K562 (cell line): ENCODE data around the gene POLR1A. TPM values are rescaled to one million over a fixed set of nuclear protein-coding genes. Genes with fewer than 3 reads are reported as not detected.

Experiments used
- ATAC-seq: fragments of 200-7000 bp; cut with Tn5 transposase; 3 replicates; pipeline ENCODE4 v1.9.1; 2020; ENCODE audit warnings: moderate library complexity
- BruUV-seq: library from RNA; stranded (reverse); fragments of 400-500 nt; replicated peaks from 2 replicates; lab custom pipeline; 2021; lab: Mats Ljungman, UMichigan
- CTCF ChIA-PET: fragments of 300-600 bp; formaldehyde crosslinking; extraction: SDS; loops from one replicate; lab custom pipeline; 2021; ENCODE audit warnings: low intra/inter-chr PET ratio; lab: Yijun Ruan, JAX
- POLR2A ChIA-PET: fragments of 300-600, 350-650 bp; sonication (Branson Sonifier 250); formaldehyde crosslinking; extraction: SDS; loops from one replicate; lab custom pipeline; 2021; ENCODE audit warnings: antibody characterized with exemption, inconsistent platforms; lab: Yijun Ruan, JAX
- DNase-seq, 4 experiments: peaks; one replicate each; pipeline versions ENCODE4 v3.0.0 to v3.0.0-alpha.2; 2011 to 2018; ENCODE audit warnings: low spot score in 3 of 4, mixed read lengths in 3 of 4; ENCODE audit errors: extremely low read depth in 1 of 4
- FAIRE-seq: peaks from 2 replicates; lab custom pipeline; 2011; peaks lifted over from hg19 to GRCh38; lab: Jason Lieb, UNC
- H2AFZ ChIP-seq: 2 replicates; pipeline ENCODE4 v1.6.0; 2011; ENCODE audit warnings: low read depth, low read length, control low read depth, inconsistent platforms
- H3K27ac ChIP-seq: fragments of 200-600 bp; 3 replicates; pipeline ENCODE4 v1.8.0; 2011; ENCODE audit warnings: low read depth, mild to moderate bottlenecking, control low read depth, inconsistent platforms, low read length, moderate library complexity, mixed read lengths; ENCODE audit errors: extremely low read depth
- H3K27me3 ChIP-seq, 2 experiments: fragments of 300-600 bp in 1 of 2; 2 replicates in 1 of 2; 3 replicates in 1 of 2; pipeline versions ENCODE4 v1.6.0 to v1.8.0; 2011; ENCODE audit warnings: inconsistent platforms in 2 of 2, low read length in 2 of 2, mild to moderate bottlenecking in 1 of 2, mixed read lengths in 1 of 2, moderate library complexity in 1 of 2; ENCODE audit not compliant: control insufficient read depth in 2 of 2, insufficient read depth in 2 of 2
- H3K36me3 ChIP-seq: fragments of 300-600 bp; 3 replicates; pipeline ENCODE4 v1.8.0; 2011; ENCODE audit warnings: mild to moderate bottlenecking, low read length, inconsistent platforms; ENCODE audit not compliant: control insufficient read depth, insufficient read depth
- H3K4me1 ChIP-seq, 2 experiments: fragments of 200-600 bp in 1 of 2; replicated peaks in 1 of 2; 2 replicates in 1 of 2; 3 replicates in 1 of 2; pipeline versions ENCODE4 v1.5.1 to v1.8.0; 2011; ENCODE audit warnings: inconsistent platforms in 2 of 2, low read length in 2 of 2, mild to moderate bottlenecking in 1 of 2, mixed read lengths in 1 of 2, moderate library complexity in 1 of 2; ENCODE audit not compliant: control insufficient read depth in 2 of 2, insufficient read depth in 2 of 2
- H3K4me2 ChIP-seq: 2 replicates; pipeline ENCODE4 v1.6.1; 2011; ENCODE audit warnings: low read length, control low read depth, inconsistent platforms, mixed read lengths; ENCODE audit not compliant: insufficient read depth
- H3K4me3 ChIP-seq: fragments of 200-600 bp; sonication (generic), shearing (Covaris generic); 2 replicates; pipeline ENCODE4 v1.5.1; 2016; ENCODE audit warnings: control low read depth, inconsistent platforms
- H3K79me2 ChIP-seq: fragments of 200-600 bp; 3 replicates; pipeline ENCODE4 v1.8.0; 2011; ENCODE audit warnings: low read length, inconsistent platforms; ENCODE audit not compliant: control insufficient read depth, insufficient read depth
- H3K9ac ChIP-seq, 2 experiments: 2 replicates each; pipeline versions ENCODE4 v1.6.0 to v1.6.1; 2011; ENCODE audit warnings: low read depth in 2 of 2, low read length in 2 of 2, control low read depth in 1 of 2, inconsistent platforms in 1 of 2, mild to moderate bottlenecking in 1 of 2, mixed read lengths in 1 of 2; ENCODE audit not compliant: insufficient read depth in 1 of 2
- H3K9me1 ChIP-seq: one replicate; pipeline ENCODE4 v1.6.0; 2011; ENCODE audit warnings: inconsistent platforms, mild to moderate bottlenecking, low read length, moderate library complexity; ENCODE audit not compliant: control insufficient read depth, insufficient read depth
- H3K9me3 ChIP-seq: replicated peaks from 2 replicates; pipeline ENCODE4 v1.5.1; 2011; ENCODE audit warnings: low read depth, low read length, inconsistent platforms; ENCODE audit not compliant: control insufficient read depth, insufficient read depth
- H4K20me1 ChIP-seq: replicated peaks from 2 replicates; pipeline ENCODE4 v1.6.1; 2011; ENCODE audit warnings: low read length, inconsistent platforms, mixed read lengths; ENCODE audit not compliant: control insufficient read depth, insufficient read depth
- ADNP ChIP-seq: fragments of 200-800 bp; sonication (Bioruptor generic); IDR thresholded peaks from 2 replicates; pipeline ENCODE4 v1.6.1; 2016; ENCODE audit warnings: missing genetic modification characterization, missing compliant biosample characterization
- CHD2 ChIP-seq: IDR thresholded peaks from 2 replicates; pipeline ENCODE4 v1.6.1; 2011; ENCODE audit warnings: low read depth, low read length
- GTF2A2 ChIP-seq: IDR thresholded peaks from 2 replicates; pipeline ENCODE4 v1.6.1; 2016; ENCODE audit warnings: mild to moderate bottlenecking, missing genetic modification characterization, missing compliant biosample characterization
- IRF2 ChIP-seq: sonication (generic); formaldehyde crosslinking; IDR thresholded peaks from 2 replicates; pipeline ENCODE4 v1.8.1; 2022; ENCODE audit warnings: mild to moderate bottlenecking, missing genetic modification reagents
- MAFK ChIP-seq: IDR thresholded peaks from 2 replicates; pipeline ENCODE4 v1.6.1; 2011; ENCODE audit warnings: low read length, improper control_type of control experiment
- MBD2 ChIP-seq: sonication (generic); IDR thresholded peaks from 2 replicates; pipeline ENCODE4 v1.6.1; 2016; ENCODE audit warnings: low read depth, borderline replicate concordance
- NFE2 ChIP-seq: IDR thresholded peaks from 2 replicates; pipeline ENCODE4 v1.6.1; 2014; ENCODE audit warnings: antibody characterized with exemption, low read depth
- PHF8 ChIP-seq: fragments of 200-600 bp; sonication (generic); IDR thresholded peaks from 2 replicates; pipeline ENCODE4 v1.6.1; 2012; ENCODE audit warnings: mixed run types, mild to moderate bottlenecking, inconsistent platforms, low read length, moderate library complexity, borderline replicate concordance
- POLR2G ChIP-seq: fragments of 200-400 bp; formaldehyde crosslinking; IDR thresholded peaks from 2 replicates; pipeline ENCODE4 v1.6.1; 2017; ENCODE audit warnings: low read depth, mild to moderate bottlenecking, antibody characterized with exemption, low read length, moderate library complexity
- SMARCA5 ChIP-seq: fragments of 450-650 bp; IDR thresholded peaks from 2 replicates; pipeline ENCODE4 v1.6.1; 2016
- SREBF2 ChIP-seq: sonication (generic); formaldehyde crosslinking; IDR thresholded peaks from 2 replicates; pipeline ENCODE4 v1.4.0; 2020; ENCODE audit warnings: mild to moderate bottlenecking, missing genetic modification reagents
- TARDBP ChIP-seq: fragments of 450-650 bp; IDR thresholded peaks from 2 replicates; pipeline ENCODE4 v1.6.1; 2016
- U2AF1 ChIP-seq: fragments of 200-400 bp; formaldehyde crosslinking; optimal IDR thresholded peaks from 2 replicates; pipeline ENCODE3; 2017; ENCODE audit warnings: mild to moderate bottlenecking, low read depth, low read length, moderate library complexity
- ZBTB7A ChIP-seq: IDR thresholded peaks from 2 replicates; pipeline ENCODE4 v1.6.1; 2011; ENCODE audit warnings: low read depth, mild to moderate bottlenecking, low read length, moderate library complexity, borderline replicate concordance; ENCODE audit not compliant: control insufficient read depth
- ZNF316 ChIP-seq: fragments of 450-650 bp; IDR thresholded peaks from 2 replicates; pipeline ENCODE4 v1.6.1; 2016
- WGBS: fragments of 100-300 bp; shearing (Covaris generic); methylation state at CpG from one replicate; pipeline ENCODE4 v1.1.6; 2016; ENCODE audit warnings: low coverage, mixed read lengths; ENCODE audit not compliant: insufficient coverage; ENCODE audit errors: missing lambda C conversion rate; 5-methylcytosine and 5-hydroxymethylcytosine counted together
- in situ Hi-C: fragments of 300-500 bp; cut with MboI; formaldehyde crosslinking; loops from 4 replicates; pipeline ENCODE4 v1.15.0; 2018; ENCODE audit warnings: inconsistent platforms, mixed read lengths
- intact Hi-C: fragments of 100-400 bp; cut with micrococcal nuclease; formaldehyde crosslinking; loops from 2 replicates; pipeline ENCODE4 v1.14.2; 2022
- polyA plus RNA-seq, 8 experiments: library from polyadenylated mRNA; depleted of rRNA in 4 of 8; stranded (reverse) in 5 of 8; unstranded in 3 of 8; fragments of >200 nt; fragmentation: Nextera tagmentation in 2 of 8; fragmentation: Illumina TruSeq in 1 of 8; extraction: Ambion mirVana in 2 of 8; extraction: Trizol in 1 of 8; gene quantifications; 2 replicates each; pipeline versions ENCODE4 v1.2.1 to v1.2.3, GENCODE V29; 2011 to 2014; ENCODE audit warnings: inconsistent platforms in 1 of 8, missing spikeins in 1 of 8
- total RNA-seq, 7 experiments: library from RNA; depleted of rRNA in 6 of 7; stranded (reverse); fragments of >200 nt in 6 of 7; fragmentation: Illumina TruSeq in 2 of 7; extraction: Trizol in 2 of 7; gene quantifications; 2 replicates each; pipeline versions ENCODE4 v1.2.1 to v1.2.3, GENCODE V29; 2011 to 2021; ENCODE audit warnings: low replicate concordance in 1 of 7
- TF ChIP-seq, protein P1 (sequence below): fragments of 450-650 bp; formaldehyde crosslinking; IDR thresholded peaks from 2 replicates; pipeline ENCODE4 v1.4.0; 2020; ENCODE audit warnings: mild to moderate bottlenecking, moderate library complexity
- TF ChIP-seq, protein P2 (sequence below), 2 experiments: fragments of 450-650 bp in 1 of 2; IDR thresholded peaks; 2 replicates each; pipeline ENCODE4 v1.6.1; 2011 to 2017; ENCODE audit warnings: low read depth in 2 of 2, antibody characterized with exemption in 1 of 2, borderline replicate concordance in 1 of 2, low read length in 1 of 2, mild to moderate bottlenecking in 1 of 2, mixed read lengths in 1 of 2; ENCODE audit not compliant: control insufficient read depth in 1 of 2
- TF ChIP-seq, protein P3 (sequence below): sonication (generic); formaldehyde crosslinking; IDR thresholded peaks from 2 replicates; pipeline ENCODE4 v1.8.1; 2023; ENCODE audit warnings: mild to moderate bottlenecking, missing genetic modification reagents, moderate library complexity

The POLR1A gene
- total and polyA plus RNA-seq, 9 of the 15 experiments (the other 6 are each of a cell fraction or from before 2014, with no cell fraction given) = 3.0 to 72.1 (median 21.8) TPM

DNA sequence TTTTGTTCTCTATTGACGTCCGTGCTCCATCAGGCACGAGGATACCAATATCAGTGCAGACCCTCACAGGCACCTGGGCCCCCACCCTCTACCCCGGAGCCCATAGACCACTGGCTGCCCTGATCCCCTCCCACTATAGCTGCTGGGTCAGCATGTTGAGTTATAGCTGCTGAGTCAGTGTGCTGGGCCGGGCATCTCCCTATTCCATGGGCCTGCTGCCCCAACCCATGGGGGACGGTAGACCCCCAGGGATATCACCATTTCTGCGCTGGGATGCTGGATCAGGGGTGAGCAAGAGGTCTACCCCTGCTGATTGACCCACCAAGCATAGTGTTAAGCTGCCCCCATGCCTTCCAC is 116.8 kb downstream of the POLR1A start:
- peak; percentile 40; the same call in 2 of the 3 replicates for ATAC-seq
- TF ChIP-seq SREBF2 (CRISPR knock-in tag) = no peak
- TF ChIP-seq NFE2 = peak; percentile 63
- no peak for TF ChIP-seq POLR2G
- no peak for TF ChIP-seq GTF2A2 (tag)
- TF ChIP-seq SMARCA5 = no peak
- no peak for TF ChIP-seq MBD2
- TF ChIP-seq, protein P1, sequence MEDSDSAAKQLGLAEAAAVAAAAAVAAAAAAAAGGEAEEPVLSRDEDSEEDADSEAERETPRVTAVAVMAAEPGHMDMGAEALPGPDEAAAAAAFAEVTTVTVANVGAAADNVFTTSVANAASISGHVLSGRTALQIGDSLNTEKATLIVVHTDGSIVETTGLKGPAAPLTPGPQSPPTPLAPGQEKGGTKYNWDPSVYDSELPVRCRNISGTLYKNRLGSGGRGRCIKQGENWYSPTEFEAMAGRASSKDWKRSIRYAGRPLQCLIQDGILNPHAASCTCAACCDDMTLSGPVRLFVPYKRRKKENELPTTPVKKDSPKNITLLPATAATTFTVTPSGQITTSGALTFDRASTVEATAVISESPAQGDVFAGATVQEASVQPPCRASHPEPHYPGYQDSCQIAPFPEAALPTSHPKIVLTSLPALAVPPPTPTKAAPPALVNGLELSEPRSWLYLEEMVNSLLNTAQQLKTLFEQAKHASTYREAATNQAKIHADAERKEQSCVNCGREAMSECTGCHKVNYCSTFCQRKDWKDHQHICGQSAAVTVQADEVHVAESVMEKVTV (CRISPR knock-in tag) = no peak
- no peak for TF ChIP-seq U2AF1
- TF ChIP-seq IRF2 = no peak
- no peak for TF ChIP-seq PHF8
- no peak for TF ChIP-seq CHD2
- TF ChIP-seq ZBTB7A = peak; percentile 58
- TF ChIP-seq, protein P2, sequence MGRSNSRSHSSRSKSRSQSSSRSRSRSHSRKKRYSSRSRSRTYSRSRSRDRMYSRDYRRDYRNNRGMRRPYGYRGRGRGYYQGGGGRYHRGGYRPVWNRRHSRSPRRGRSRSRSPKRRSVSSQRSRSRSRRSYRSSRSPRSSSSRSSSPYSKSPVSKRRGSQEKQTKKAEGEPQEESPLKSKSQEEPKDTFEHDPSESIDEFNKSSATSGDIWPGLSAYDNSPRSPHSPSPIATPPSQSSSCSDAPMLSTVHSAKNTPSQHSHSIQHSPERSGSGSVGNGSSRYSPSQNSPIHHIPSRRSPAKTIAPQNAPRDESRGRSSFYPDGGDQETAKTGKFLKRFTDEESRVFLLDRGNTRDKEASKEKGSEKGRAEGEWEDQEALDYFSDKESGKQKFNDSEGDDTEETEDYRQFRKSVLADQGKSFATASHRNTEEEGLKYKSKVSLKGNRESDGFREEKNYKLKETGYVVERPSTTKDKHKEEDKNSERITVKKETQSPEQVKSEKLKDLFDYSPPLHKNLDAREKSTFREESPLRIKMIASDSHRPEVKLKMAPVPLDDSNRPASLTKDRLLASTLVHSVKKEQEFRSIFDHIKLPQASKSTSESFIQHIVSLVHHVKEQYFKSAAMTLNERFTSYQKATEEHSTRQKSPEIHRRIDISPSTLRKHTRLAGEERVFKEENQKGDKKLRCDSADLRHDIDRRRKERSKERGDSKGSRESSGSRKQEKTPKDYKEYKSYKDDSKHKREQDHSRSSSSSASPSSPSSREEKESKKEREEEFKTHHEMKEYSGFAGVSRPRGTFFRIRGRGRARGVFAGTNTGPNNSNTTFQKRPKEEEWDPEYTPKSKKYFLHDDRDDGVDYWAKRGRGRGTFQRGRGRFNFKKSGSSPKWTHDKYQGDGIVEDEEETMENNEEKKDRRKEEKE (IDR thresholded peaks at IDR 0.05; ENCODE audit: borderline replicate concordance in 1 of 2, control insufficient read depth in 1 of 2, low read depth in 2 of 2, low read length in 1 of 2) = no peak
- peak; percentile 91 for TF ChIP-seq ZNF316
- TF ChIP-seq, protein P3, sequence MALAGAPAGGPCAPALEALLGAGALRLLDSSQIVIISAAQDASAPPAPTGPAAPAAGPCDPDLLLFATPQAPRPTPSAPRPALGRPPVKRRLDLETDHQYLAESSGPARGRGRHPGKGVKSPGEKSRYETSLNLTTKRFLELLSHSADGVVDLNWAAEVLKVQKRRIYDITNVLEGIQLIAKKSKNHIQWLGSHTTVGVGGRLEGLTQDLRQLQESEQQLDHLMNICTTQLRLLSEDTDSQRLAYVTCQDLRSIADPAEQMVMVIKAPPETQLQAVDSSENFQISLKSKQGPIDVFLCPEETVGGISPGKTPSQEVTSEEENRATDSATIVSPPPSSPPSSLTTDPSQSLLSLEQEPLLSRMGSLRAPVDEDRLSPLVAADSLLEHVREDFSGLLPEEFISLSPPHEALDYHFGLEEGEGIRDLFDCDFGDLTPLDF (CRISPR knock-in tag) = no peak
- TF ChIP-seq MAFK = peak; percentile 53
- TF ChIP-seq ADNP (tag) = no peak
- TF ChIP-seq TARDBP = no peak

More for the DNA sequence above, 116.8 kb downstream of the POLR1A start:
- Histone ChIP-seq H3K27me3 (no peaks in the 10 kb centered on the region), H4K20me1 (no peaks in the 10 kb centered on the region), H3K9ac (peak overlapping the region; percentile 29 to 43; a peak in 2 of 4 replicates), H3K4me1 (peaks cover 30 to 42% of the 10 kb centered on the region in 2 experiments), H3K9me1 (no peaks in the 10 kb centered on the region), H3K79me2 (no peaks in the 10 kb centered on the region), H3K4me3 (no peak overlapping the region), H3K27ac (peak overlapping the region; percentile 43; the same call in 1 of the 3 replicates), H3K36me3 (no peaks in the 10 kb centered on the region), H3K4me2 (0 out of 2 replicates have a peak overlapping the region, but pooled peaks have one; percentile 32), H2AFZ (peak overlapping the region; percentile 89), H3K9me3 (no peaks in the 10 kb centered on the region)
- intact Hi-C loops (no loop called here), in situ Hi-C loops (no loop called here)
- POLR2A ChIA-PET = interaction anchor here (0.5 to 2.9 kb wide), 8 partner anchors 10 to 488 kb away, joined by 3 to 15 read pairs (median 3); no protein-coding TSS in a partner anchor
- WGBS = 57% methylated on average over 7 of the region's 7 CpGs
- BruUV-seq = no TSS peak
- FAIRE-seq (no peak), DNase-seq (peak in 1 of 4 experiments; percentile 20)
- CTCF ChIA-PET = no interaction called here
